B cell (primary cell): ENCODE results near the gene ZNF296. TPM values are rescaled to one million over a fixed set of nuclear protein-coding genes. Genes with fewer than 3 reads are reported as not detected.
A peak's percentile ranks its signal among the peaks of the same experiment; 100 is the strongest.

Experiments
- ATAC-seq: fragments of 200-7000 bp; cut with Tn5 transposase; one replicate; pipeline ENCODE4 v1.10.0; 2021; ENCODE audit warnings: low read depth, mild to moderate bottlenecking, moderate number of reproducible peaks, moderate library complexity
- CTCF ChIA-PET: fragments of 350-600 bp; sonication (Branson Sonifier 250); formaldehyde crosslinking; loops from one replicate; lab custom pipeline; 2021; ENCODE audit warnings: antibody characterized with exemption, inconsistent platforms; lab: Charles Lee
- POLR2A ChIA-PET: fragments of 350-600 bp; sonication (Branson Sonifier 250); formaldehyde crosslinking; loops from one replicate; lab custom pipeline; 2021; ENCODE audit warnings: antibody characterized with exemption; lab: Charles Lee
- DNase-seq: peaks from one replicate; pipeline ENCODE4 v3.0.0; 2013
- H2AFZ ChIP-seq: 2 replicates; pipeline ENCODE4 v1.6.1; 2012; ENCODE audit warnings: mild to moderate bottlenecking, low read depth, low read length; ENCODE audit not compliant: insufficient read depth, poor library complexity, severe bottlenecking
- H3K27ac ChIP-seq, 2 donors: 1 replicate in 1 of 2; 2 replicates in 1 of 2; pipeline ENCODE4 v1.5.1; 2012 to 2013; ENCODE audit warnings: low read length in 2 of 2, mild to moderate bottlenecking in 2 of 2, moderate library complexity in 1 of 2
- H3K27me3 ChIP-seq, 4 experiments: fragments of 200-600 bp in 1 of 4; sonication (generic) in 1 of 4; replicated peaks in 1 of 4; 1 replicate in 2 of 4; 2 replicates in 2 of 4; pipeline versions ENCODE4 v1.6.1 to v1.7.0; 2013 to 2016; ENCODE audit warnings: low read length in 3 of 4, mild to moderate bottlenecking in 2 of 4, mixed read lengths in 1 of 4, moderate library complexity in 1 of 4; ENCODE audit not compliant: insufficient read depth in 4 of 4, control insufficient read depth in 3 of 4; ENCODE audit errors: control extremely low read depth in 1 of 4
- H3K36me3 ChIP-seq, 2 experiments: replicated peaks in 1 of 2; 1 replicate in 1 of 2; 2 replicates in 1 of 2; pipeline versions ENCODE4 v1.6.1 to v1.7.1; 2013; ENCODE audit warnings: low read length in 1 of 2; ENCODE audit not compliant: insufficient read depth in 2 of 2, control insufficient read depth in 1 of 2; ENCODE audit errors: control extremely low read depth in 1 of 2, extremely low read depth in 1 of 2
- H3K4me1 ChIP-seq, 2 donors: fragments of 200-600 bp in 1 of 2; sonication (generic) in 1 of 2; 1 replicate in 1 of 2; 2 replicates in 1 of 2; pipeline versions ENCODE4 v1.5.1 to v1.6.1; 2013 to 2017; ENCODE audit warnings: low read length in 2 of 2; ENCODE audit not compliant: control insufficient read depth in 2 of 2, insufficient read depth in 2 of 2
- H3K4me2 ChIP-seq: replicated peaks from 2 replicates; pipeline ENCODE3; 2012; ENCODE audit warnings: mild to moderate bottlenecking, low read depth, low read length; ENCODE audit not compliant: poor library complexity, severe bottlenecking
- H3K4me3 ChIP-seq, 5 experiments: fragments of 200-600 bp in 1 of 5; sonication (generic) in 1 of 5; 1 replicate in 3 of 5; 2 replicates in 2 of 5; pipeline versions ENCODE4 v1.5.1 to v1.7.0; 2011 to 2016; ENCODE audit warnings: low read length in 4 of 5, mild to moderate bottlenecking in 4 of 5, low read depth in 2 of 5, control low read depth in 1 of 5, moderate library complexity in 1 of 5; ENCODE audit not compliant: insufficient read depth in 1 of 5; ENCODE audit errors: control extremely low read depth in 1 of 5, extremely low read depth in 1 of 5
- H3K79me2 ChIP-seq: fragments of 200-600 bp; sonication (generic); one replicate; pipeline ENCODE4 v1.6.0; 2016; ENCODE audit warnings: low read length; ENCODE audit not compliant: control insufficient read depth, insufficient read depth
- H3K9ac ChIP-seq: fragments of 200-600 bp; sonication (generic); 2 replicates; pipeline ENCODE4 v1.6.1; 2017; ENCODE audit warnings: mild to moderate bottlenecking, low read length, moderate library complexity
- H3K9me3 ChIP-seq, 3 donors: one replicate each; pipeline versions ENCODE4 v1.6.1 to v1.7.1; 2013; ENCODE audit warnings: low read length in 2 of 3; ENCODE audit not compliant: control insufficient read depth in 2 of 3, insufficient read depth in 1 of 3; ENCODE audit errors: control extremely low read depth in 1 of 3
- H4K20me1 ChIP-seq: 2 replicates; pipeline ENCODE4 v1.6.0; 2012; ENCODE audit warnings: mild to moderate bottlenecking, low read length; ENCODE audit not compliant: insufficient read depth, control insufficient read depth, poor library complexity, severe bottlenecking
- H3K27ac Mint-ChIP-seq: one replicate; pipeline ENCODE4 v1.8.0; 2021; ENCODE audit warnings: mixed read lengths
- H3K27me3 Mint-ChIP-seq: one replicate; pipeline ENCODE4 v1.8.0; 2021; ENCODE audit warnings: mixed read lengths
- H3K4me1 Mint-ChIP-seq: one replicate; pipeline ENCODE4 v1.8.0; 2021; ENCODE audit warnings: mixed read lengths
- H3K4me3 Mint-ChIP-seq: one replicate; pipeline ENCODE4 v1.8.0; 2021; ENCODE audit warnings: mixed read lengths
- H3K9me3 Mint-ChIP-seq: one replicate; pipeline ENCODE4 v1.8.0; 2022; ENCODE audit warnings: mixed read lengths; ENCODE audit not compliant: insufficient read depth
- EZH2 ChIP-seq: IDR thresholded peaks from 2 replicates; pipeline ENCODE4 v1.6.1; 2012; ENCODE audit warnings: borderline replicate concordance, low read depth, mild to moderate bottlenecking, moderate library complexity, low read length; ENCODE audit not compliant: insufficient read depth, poor library complexity, severe bottlenecking
- WGBS: methylation state at CpG from one replicate; pipeline ENCODE4 v1.1.5; 2013; ENCODE audit warnings: missing lambda C conversion rate; ENCODE audit not compliant: insufficient coverage; 5-methylcytosine and 5-hydroxymethylcytosine counted together
- intact Hi-C: fragments of 100-400 bp; cut with micrococcal nuclease; formaldehyde crosslinking; loops from one replicate; pipeline ENCODE4 v1.10.0; 2022
- polyA plus RNA-seq: library from polyadenylated mRNA; depleted of rRNA; stranded (reverse); fragments of >200 nt; gene quantifications from 2 replicates; pipeline ENCODE4 v1.2.3, GENCODE V29; 2012
- total RNA-seq, 2 donors: library from RNA; stranded (reverse); fragments of 120-200 nt in 1 of 2; gene quantifications; 1 replicate in 1 of 2; 2 replicates in 1 of 2; pipeline versions ENCODE4 v1.2.3 to v1.2.4, GENCODE V29; 2013 to 2022
- TF ChIP-seq, protein P1 (sequence below): fragments of 200-600 bp; IDR thresholded peaks from one replicate; pipeline ENCODE4 v1.8.0; 2022; ENCODE audit warnings: antibody characterized with exemption, mild to moderate bottlenecking

ZNF296 gene
- total and polyA plus RNA-seq, 2 donors (not counting 1 experiment from before 2014, with no cell fraction given) = 21.9 to 30.2 TPM

DNA sequence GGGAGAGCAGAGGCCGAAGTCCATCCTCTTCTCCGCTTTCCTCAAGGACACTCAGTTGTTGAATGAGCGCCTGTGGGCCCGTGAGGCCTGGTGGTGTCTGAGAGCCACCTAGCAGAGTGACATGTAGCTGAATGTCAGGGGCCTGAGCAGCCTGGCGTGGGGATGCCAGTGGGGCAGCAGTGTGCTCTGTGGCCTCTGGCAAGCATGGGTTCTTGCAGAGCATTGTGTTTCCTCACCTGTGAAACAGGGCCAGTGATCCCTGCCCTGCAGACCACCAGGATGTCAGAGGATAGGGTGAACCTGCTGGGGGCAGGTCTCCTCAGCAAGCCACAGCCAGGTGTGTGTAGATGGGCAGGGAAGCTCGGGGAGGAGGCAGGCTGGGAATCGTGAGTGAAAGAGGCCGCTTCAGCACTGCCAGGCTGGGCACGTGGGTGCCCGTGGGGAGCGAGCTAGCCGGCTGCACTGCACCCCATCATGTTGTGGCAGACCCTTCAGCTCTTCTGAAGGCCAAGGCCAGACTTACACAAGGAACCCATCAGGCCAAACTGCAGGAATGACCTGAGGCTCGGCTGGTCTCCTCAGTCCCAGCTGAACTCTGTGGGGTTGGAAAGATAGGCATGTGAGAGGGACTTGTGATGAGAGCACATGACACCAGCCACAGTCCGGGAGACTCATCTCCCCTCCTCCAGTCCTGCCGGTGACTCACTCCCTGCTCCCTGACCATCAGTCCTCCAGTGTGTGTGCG is 21.7 kb upstream of the ZNF296 start:
- Histone ChIP-seq H3K27me3 (no peaks in the 10 kb centered on the region), H3K79me2 (peaks cover 100% of the 10 kb centered on the region), H3K4me1 (peaks cover 20 to 32% of the 10 kb centered on the region in 2 donors), H3K4me3 (no peak overlapping the region), H2AFZ (no peak overlapping the region), H4K20me1 (peaks cover 92% of the 10 kb centered on the region), H3K4me2 (no peak overlapping the region), H3K9me3 (no peaks in the 10 kb centered on the region), H3K27ac (no peak overlapping the region), H3K9ac (no peak overlapping the region), H3K36me3 (peaks cover 0 to 3% of the 10 kb centered on the region in 2 experiments)
- POLR2A ChIA-PET = interaction anchor here (0.6 kb wide), 1 partner anchor 56 kb away, joined by 3 read pairs; no protein-coding TSS in a partner anchor
- WGBS = 95% methylated on average over 12 of the region's 16 CpGs
- Mint-ChIP-seq H3K4me1 (peaks cover 64% of the 10 kb centered on the region), H3K4me3 (no peak overlapping the region), H3K9me3 (no peaks in the 10 kb centered on the region), H3K27ac (peak overlapping the region; percentile 56), H3K27me3 (no peaks in the 10 kb centered on the region)
- intact Hi-C loops = no loop called here
- CTCF ChIA-PET = interaction anchor here (1.7 kb wide), 1 partner anchor 38 kb away, joined by 4 read pairs; no protein-coding TSS in a partner anchor
- no peak for ATAC-seq
- TF ChIP-seq, protein P1, sequence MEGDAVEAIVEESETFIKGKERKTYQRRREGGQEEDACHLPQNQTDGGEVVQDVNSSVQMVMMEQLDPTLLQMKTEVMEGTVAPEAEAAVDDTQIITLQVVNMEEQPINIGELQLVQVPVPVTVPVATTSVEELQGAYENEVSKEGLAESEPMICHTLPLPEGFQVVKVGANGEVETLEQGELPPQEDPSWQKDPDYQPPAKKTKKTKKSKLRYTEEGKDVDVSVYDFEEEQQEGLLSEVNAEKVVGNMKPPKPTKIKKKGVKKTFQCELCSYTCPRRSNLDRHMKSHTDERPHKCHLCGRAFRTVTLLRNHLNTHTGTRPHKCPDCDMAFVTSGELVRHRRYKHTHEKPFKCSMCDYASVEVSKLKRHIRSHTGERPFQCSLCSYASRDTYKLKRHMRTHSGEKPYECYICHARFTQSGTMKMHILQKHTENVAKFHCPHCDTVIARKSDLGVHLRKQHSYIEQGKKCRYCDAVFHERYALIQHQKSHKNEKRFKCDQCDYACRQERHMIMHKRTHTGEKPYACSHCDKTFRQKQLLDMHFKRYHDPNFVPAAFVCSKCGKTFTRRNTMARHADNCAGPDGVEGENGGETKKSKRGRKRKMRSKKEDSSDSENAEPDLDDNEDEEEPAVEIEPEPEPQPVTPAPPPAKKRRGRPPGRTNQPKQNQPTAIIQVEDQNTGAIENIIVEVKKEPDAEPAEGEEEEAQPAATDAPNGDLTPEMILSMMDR = no peak
- TF ChIP-seq EZH2 = no peak
- DNase-seq = no peak

DNA sequence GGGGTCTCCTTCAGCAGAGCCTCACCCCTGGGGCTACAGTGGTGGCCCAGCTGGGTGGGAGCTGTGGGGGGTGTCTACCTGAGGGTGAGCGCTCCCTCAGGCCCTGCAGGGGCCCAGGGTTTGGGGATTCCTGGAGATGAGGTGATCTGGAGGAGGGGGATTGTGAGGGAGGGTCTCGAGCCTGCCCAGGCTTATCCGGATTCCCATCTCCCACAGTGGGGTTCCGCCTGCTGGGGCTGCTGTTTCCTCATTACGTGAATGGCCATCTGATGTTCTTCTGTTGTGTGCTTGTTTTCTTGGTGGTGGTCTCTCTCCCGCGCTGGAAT is 21.1 kb upstream of the ZNF296 start:
- Histone ChIP-seq H3K9ac (no peak overlapping the region), H3K9me3 (no peaks in the 10 kb centered on the region), H3K27ac (no peak overlapping the region), H3K4me3 (no peak overlapping the region), H3K79me2 (peaks cover 98% of the 10 kb centered on the region), H4K20me1 (peaks cover 87% of the 10 kb centered on the region), H3K4me1 (peaks cover 16 to 29% of the 10 kb centered on the region in 2 donors), H2AFZ (no peak overlapping the region), H3K36me3 (peaks cover 0 to 3% of the 10 kb centered on the region in 2 experiments), H3K4me2 (no peak overlapping the region), H3K27me3 (no peaks in the 10 kb centered on the region)
- ATAC-seq (no peak), DNase-seq (no peak)
- WGBS = 97% methylated on average over 7 of the region's 7 CpGs
- Mint-ChIP-seq H3K9me3 (no peaks in the 10 kb centered on the region), H3K27me3 (no peaks in the 10 kb centered on the region), H3K27ac (peak overlapping the region; percentile 56), H3K4me3 (no peak overlapping the region), H3K4me1 (peaks cover 67% of the 10 kb centered on the region)
- TF ChIP-seq, protein P1 = no peak
- TF ChIP-seq EZH2 = no peak
- CTCF ChIA-PET = interaction anchor here (1.0 to 1.7 kb wide), 2 partner anchors 38 kb away, joined by 3 to 4 read pairs; no protein-coding TSS in a partner anchor
- intact Hi-C loops = no loop called here
- POLR2A ChIA-PET = no interaction called here
